ENCODE data around the gene L1CAM. TPM values are rescaled to one million over a fixed set of nuclear protein-coding genes. Genes with fewer than 3 reads are reported as not detected.

Gene L1CAM
- total and polyA plus RNA-seq, 2 donors (not counting 1 experiment from before 2014, with no cell fraction given): 9.4 to 19.9 TPM

DNA sequence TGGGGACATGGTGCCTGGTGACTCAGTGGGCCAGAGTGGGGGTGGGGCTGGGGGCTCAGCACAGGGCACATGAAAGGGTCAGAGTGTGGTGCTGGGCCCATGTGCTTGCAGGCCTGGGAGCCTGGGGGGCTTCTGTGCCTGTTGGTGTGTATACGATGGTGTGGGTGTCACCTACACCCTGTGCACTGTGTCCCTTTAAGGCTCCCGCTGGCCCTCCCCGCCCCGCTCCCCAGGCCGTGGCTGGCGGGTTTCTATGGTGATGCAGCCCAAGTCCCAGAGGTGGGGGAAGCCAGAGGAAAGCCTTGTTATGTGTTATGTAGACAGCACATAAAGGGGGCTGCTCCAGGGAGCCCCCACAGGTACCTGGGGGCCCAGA, 5.5 kb downstream of the L1CAM start:
- Histone ChIP-seq H4K20me1 (ENCODE audit: control insufficient read depth, insufficient read depth, low read length, poor library complexity, severe bottlenecking) (no peaks in the 10 kb centered on the region), H3K79me2 (ENCODE audit: control insufficient read depth, insufficient read depth, low read length) (no peaks in the 10 kb centered on the region), H3K4me3 (ENCODE audit: control extremely low read depth in 1 of 5, extremely low read depth in 1 of 5, insufficient read depth in 1 of 5, low read depth in 2 of 5, low read length in 4 of 5) (no peak overlapping the region), H3K9me3 (ENCODE audit: control extremely low read depth in 1 of 3, control insufficient read depth in 2 of 3, insufficient read depth in 1 of 3, low read length in 2 of 3) (peaks cover 0 to 6% (median 0%) of the 10 kb centered on the region in 3 donors), H3K27me3 (replicated peaks in 1 of 4; ENCODE audit: control extremely low read depth in 1 of 4, control insufficient read depth in 3 of 4, insufficient read depth in 4 of 4, low read length in 3 of 4) (peaks cover 0 to 62% (median 16%) of the 10 kb centered on the region in 4 experiments), H3K9ac (ENCODE audit: low read length) (no peak overlapping the region), H3K36me3 (replicated peaks in 1 of 2; ENCODE audit: control extremely low read depth in 1 of 2, control insufficient read depth in 1 of 2, extremely low read depth in 1 of 2, insufficient read depth in 2 of 2, low read length in 1 of 2) (no peaks in the 10 kb centered on the region), H2AFZ (ENCODE audit: insufficient read depth, low read depth, low read length, poor library complexity, severe bottlenecking) (no peak overlapping the region), H3K27ac (ENCODE audit: low read length in 2 of 2) (no peak overlapping the region), H3K4me2 (replicated peaks; ENCODE audit: low read depth, low read length, poor library complexity, severe bottlenecking) (no peak overlapping the region), H3K4me1 (ENCODE audit: control insufficient read depth in 2 of 2, insufficient read depth in 2 of 2, low read length in 2 of 2) (peaks cover 18 to 20% of the 10 kb centered on the region in 2 donors)
- ATAC-seq (ENCODE audit: low read depth): no peak
- no peak overlapping the region for H3K4me3 Mint-ChIP-seq
- no peak for TF ChIP-seq EZH2 (IDR thresholded peaks at IDR 0.05; ENCODE audit: borderline replicate concordance, insufficient read depth, low read depth, low read length, poor library complexity, severe bottlenecking)
- TF ChIP-seq, protein P1, sequence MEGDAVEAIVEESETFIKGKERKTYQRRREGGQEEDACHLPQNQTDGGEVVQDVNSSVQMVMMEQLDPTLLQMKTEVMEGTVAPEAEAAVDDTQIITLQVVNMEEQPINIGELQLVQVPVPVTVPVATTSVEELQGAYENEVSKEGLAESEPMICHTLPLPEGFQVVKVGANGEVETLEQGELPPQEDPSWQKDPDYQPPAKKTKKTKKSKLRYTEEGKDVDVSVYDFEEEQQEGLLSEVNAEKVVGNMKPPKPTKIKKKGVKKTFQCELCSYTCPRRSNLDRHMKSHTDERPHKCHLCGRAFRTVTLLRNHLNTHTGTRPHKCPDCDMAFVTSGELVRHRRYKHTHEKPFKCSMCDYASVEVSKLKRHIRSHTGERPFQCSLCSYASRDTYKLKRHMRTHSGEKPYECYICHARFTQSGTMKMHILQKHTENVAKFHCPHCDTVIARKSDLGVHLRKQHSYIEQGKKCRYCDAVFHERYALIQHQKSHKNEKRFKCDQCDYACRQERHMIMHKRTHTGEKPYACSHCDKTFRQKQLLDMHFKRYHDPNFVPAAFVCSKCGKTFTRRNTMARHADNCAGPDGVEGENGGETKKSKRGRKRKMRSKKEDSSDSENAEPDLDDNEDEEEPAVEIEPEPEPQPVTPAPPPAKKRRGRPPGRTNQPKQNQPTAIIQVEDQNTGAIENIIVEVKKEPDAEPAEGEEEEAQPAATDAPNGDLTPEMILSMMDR (IDR thresholded peaks at IDR 0.05): no peak
- no peak for DNase-seq
- peaks cover 20% of the 10 kb centered on the region for H3K4me1 Mint-ChIP-seq
- no peaks in the 10 kb centered on the region for H3K9me3 Mint-ChIP-seq (ENCODE audit: insufficient read depth)
- WGBS (ENCODE audit: insufficient coverage): 0% methylated on average over 1 of the region's 6 CpGs
- no peak overlapping the region for H3K27ac Mint-ChIP-seq
- POLR2A ChIA-PET: no interaction called here
- intact Hi-C loops (cut with micrococcal nuclease): no loop called here
- peaks cover 23% of the 10 kb centered on the region for H3K27me3 Mint-ChIP-seq
- CTCF ChIA-PET: no interaction called here

- Histone ChIP-seq H3K36me3 (replicated peaks in 1 of 2; ENCODE audit: control extremely low read depth in 1 of 2, control insufficient read depth in 1 of 2, extremely low read depth in 1 of 2, insufficient read depth in 2 of 2, low read length in 1 of 2) (no peaks in the 10 kb centered on the region), H3K4me2 (replicated peaks; ENCODE audit: low read depth, low read length, poor library complexity, severe bottlenecking) (no peak overlapping the region), H3K27me3 (replicated peaks in 1 of 4; ENCODE audit: control extremely low read depth in 1 of 4, control insufficient read depth in 3 of 4, insufficient read depth in 4 of 4, low read length in 3 of 4) (peaks cover 0 to 61% (median 13%) of the 10 kb centered on the region in 4 experiments), H3K4me3 (ENCODE audit: control extremely low read depth in 1 of 5, extremely low read depth in 1 of 5, insufficient read depth in 1 of 5, low read depth in 2 of 5, low read length in 4 of 5) (no peak overlapping the region), H3K9ac (ENCODE audit: low read length) (no peak overlapping the region), H4K20me1 (ENCODE audit: control insufficient read depth, insufficient read depth, low read length, poor library complexity, severe bottlenecking) (no peaks in the 10 kb centered on the region), H3K9me3 (ENCODE audit: control extremely low read depth in 1 of 3, control insufficient read depth in 2 of 3, insufficient read depth in 1 of 3, low read length in 2 of 3) (peaks cover 0 to 3% (median 0%) of the 10 kb centered on the region in 3 donors), H3K79me2 (ENCODE audit: control insufficient read depth, insufficient read depth, low read length) (no peaks in the 10 kb centered on the region), H2AFZ (ENCODE audit: insufficient read depth, low read depth, low read length, poor library complexity, severe bottlenecking) (no peak overlapping the region), H3K27ac (ENCODE audit: low read length in 2 of 2) (no peak overlapping the region), H3K4me1 (ENCODE audit: control insufficient read depth in 2 of 2, insufficient read depth in 2 of 2, low read length in 2 of 2) (peaks cover 12 to 15% of the 10 kb centered on the region in 2 donors)
- WGBS (ENCODE audit: insufficient coverage): 83% methylated on average over 5 of the region's 12 CpGs
- ATAC-seq (ENCODE audit: low read depth) (no peak), DNase-seq (no peak)
- POLR2A ChIA-PET: no interaction called here
- H3K27me3 Mint-ChIP-seq: peaks cover 24% of the 10 kb centered on the region
- TF ChIP-seq EZH2 (IDR thresholded peaks at IDR 0.05; ENCODE audit: borderline replicate concordance, insufficient read depth, low read depth, low read length, poor library complexity, severe bottlenecking): no peak
- TF ChIP-seq, protein P1 (IDR thresholded peaks at IDR 0.05): no peak
- no peaks in the 10 kb centered on the region for H3K9me3 Mint-ChIP-seq (ENCODE audit: insufficient read depth)
- no peak overlapping the region for H3K27ac Mint-ChIP-seq
- intact Hi-C loops (cut with micrococcal nuclease): no loop called here
- CTCF ChIA-PET: no interaction called here
- H3K4me1 Mint-ChIP-seq: peaks cover 19% of the 10 kb centered on the region
- H3K4me3 Mint-ChIP-seq: no peak overlapping the region
These were observed 6.1 kb downstream of the L1CAM start for GRCh38 chrX:153879741-153880439.
